Iris pigment epithelial cell (primary cell): Measurements from ENCODE around the gene BAIAP2.
"Not testable (repeated sequence)": the region's sequence is repeated elsewhere in the genome, so short reads cannot be mapped to it uniquely, and the experiment has no call there.

Experiments
- DNase-seq: peaks from one replicate; pipeline ENCODE4 v3.0.0-alpha.2; 2011; ENCODE audit warnings: low read depth

The BAIAP2 gene

GRCh38 chr17:81025065-81025740, 9.7 kb upstream of the BAIAP2 start:
- no peak for DNase-seq

GRCh38 chr17:81025741-81026129, 9.2 kb upstream of the BAIAP2 start:
- no peak for DNase-seq

DNA sequence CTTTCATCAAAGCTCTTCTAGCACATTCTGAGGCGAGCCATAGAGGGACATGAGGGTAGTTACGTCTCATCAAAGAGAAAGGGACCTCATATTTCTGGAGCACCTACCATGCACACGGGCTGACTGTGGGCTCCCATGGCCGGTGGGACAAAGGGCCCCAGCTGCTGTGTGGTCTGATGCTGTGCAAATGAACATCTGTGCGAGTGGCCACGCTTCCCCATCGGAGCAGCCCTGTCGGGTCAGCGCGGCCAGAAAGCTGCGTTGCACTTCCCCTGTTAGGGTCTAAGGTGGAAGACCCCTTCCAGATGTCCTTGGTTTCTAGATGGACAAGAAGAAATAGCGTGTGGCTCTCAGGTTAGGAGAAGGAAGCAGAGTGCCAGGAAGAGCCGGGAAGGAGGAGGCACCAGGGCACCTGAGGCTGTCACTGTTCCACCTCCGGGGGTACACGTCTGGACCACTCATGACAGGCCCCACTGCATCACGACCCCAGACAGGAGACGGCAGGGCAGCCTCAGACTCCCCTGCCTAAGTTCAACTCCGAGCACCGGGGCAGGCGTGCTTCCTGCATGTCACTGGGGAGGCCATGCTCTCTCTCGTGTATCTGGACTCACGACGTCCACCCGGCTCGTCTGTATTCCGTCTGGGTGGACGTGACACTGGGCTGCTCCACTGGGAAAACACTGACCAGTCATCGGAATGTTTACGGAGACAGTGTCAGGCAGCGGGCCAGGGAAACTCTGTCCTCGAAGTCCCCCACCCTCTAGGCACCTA, 8.5 kb upstream of the BAIAP2 start:
- DNase-seq, result no peak

GRCh38 chr17:81027038-81027437, 7.9 kb upstream of the BAIAP2 start:
- DNase-seq, result no peak

DNA sequence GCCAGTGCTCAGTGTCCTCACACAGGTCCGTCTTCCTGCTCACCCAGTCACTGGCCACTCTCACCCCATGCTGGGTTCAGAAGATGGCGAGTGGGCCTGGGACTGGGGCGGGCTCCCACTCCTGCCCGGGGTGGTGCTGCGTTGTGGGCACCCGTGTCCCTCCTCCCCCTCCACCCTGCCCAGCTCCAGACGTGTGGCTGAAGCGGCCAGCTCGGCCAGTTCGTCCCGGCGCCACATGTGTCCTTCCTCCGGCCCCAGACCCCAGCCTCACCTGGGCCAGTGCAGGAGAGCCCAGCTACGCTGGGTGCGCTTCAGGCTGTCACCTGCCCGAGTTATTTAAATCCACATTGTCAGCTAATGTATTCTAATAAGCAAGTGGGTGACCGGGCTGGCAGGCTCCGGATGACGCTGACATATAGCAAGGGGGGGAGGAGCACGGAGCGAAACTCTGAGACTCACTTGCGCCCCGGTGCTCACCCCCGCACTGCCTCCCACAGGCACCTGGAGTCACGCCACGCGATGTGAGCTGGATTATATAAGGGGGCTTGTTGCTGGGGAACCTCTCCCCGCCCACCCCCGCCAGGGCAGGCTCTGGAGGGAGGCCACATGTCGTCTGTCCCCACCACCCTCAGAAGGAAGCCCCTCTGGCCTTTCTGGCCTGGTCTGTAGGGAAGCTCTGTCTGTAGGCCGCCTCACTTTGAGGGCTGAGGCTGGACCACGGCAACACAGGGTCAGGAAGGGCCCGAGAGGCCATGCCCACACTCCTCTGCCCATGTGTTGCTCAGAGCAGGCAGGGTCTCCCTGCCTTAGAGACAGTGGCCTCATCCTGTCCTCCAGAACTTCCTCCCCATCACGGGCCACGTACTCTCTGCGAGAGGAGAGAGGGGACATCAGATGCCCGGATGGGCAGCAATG, 7.1 kb upstream of the BAIAP2 start:
- DNase-seq, result no peak

- DNase-seq, result no peak
Measured at GRCh38 chr17:81028506-81028858, 6.5 kb upstream of the BAIAP2 start.

- DNase-seq, result no peak
Measured at GRCh38 chr17:81029859-81030258, 5.1 kb upstream of the BAIAP2 start.

GRCh38 chr17:81030312-81030711, 4.6 kb upstream of the BAIAP2 start:
- not testable (repeated sequence) for DNase-seq

DNA sequence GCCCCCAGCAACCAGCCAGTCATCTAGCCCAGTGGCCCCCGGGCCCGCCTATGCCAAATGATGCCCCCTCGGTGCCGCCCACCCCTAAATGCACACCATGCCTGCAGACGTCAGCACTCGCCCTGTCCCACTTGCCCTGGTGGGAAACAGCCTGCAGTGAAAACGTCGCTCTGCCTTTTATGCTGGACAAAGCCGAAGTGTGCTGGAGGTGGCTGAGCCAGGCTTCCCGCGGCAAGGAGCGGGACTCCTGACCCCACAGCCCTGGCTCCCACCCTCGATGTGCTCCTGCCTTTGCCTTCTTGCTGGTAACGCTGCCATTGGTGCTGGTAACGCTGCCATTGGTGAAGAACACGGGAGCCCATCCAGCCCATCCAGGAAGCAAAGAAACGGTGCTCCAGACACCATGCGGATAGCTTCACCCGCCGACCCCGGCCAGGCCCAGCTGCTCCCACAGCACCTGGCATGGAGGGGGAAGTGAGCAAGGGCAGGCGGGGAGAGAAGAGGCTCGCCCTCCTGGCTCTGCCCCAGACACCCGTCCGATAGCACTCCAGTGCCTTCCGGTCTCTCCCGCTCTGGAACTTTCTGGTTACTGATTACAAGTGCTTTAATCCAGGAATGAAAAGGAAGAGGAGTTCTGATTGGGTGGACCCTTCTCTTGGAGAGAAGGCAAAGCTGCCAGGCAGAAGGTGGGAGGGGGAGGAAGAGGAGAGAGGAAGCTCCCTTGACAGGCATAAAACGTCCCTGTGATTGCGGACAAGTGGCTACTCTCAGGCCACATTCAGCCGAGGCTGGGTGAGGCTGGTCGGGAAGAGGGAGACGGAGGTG, 4.0 kb upstream of the BAIAP2 start:
- no peak for DNase-seq

DNA sequence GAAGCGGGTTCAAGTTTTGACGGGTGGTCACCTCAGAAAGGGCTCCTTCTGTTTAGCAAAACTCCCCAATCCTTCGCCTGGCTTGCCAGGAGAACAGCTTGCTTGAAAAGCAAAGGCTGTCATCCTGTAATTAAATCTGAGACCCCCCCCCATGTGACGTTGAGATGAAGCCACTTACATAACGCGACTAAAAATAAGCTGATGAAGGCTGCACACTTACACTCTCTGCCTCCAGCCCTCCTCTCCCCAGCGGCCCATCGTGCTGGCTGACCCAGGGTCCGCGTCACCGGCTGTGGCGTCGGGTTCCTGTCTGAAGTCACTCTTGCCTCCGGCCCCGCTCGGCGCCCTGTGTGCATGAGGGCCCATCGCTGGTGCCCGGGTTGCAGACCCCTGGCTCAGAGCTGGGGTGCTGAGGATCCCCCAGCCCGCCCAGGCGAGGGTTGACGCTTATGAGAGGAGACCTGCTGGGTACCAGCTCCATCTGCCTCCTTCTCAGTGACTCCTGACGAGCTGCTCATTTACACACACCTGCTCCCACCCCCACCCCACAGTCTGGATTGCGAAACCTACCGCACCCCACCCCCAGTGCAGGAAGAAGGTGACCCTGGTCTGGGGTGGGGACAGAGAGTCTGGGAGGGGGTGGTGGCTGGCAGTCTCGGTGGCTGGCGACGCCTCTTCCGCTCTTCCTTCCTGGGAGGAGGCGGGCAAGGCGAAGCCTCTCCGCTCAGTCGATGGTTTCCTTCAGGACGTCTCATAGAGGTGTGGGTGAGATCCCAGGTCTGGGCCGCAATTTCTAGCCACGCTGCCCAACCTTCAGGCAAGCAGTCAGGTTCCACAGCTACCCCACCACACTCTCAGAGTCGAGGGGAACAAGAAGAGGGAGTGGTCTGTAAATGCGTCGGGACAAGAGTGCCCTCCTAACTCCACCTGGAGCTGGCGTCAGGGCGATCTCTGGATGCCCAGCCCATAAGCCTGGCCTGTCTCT, 3.1 kb upstream of the BAIAP2 start:
- DNase-seq, result no peak

DNA sequence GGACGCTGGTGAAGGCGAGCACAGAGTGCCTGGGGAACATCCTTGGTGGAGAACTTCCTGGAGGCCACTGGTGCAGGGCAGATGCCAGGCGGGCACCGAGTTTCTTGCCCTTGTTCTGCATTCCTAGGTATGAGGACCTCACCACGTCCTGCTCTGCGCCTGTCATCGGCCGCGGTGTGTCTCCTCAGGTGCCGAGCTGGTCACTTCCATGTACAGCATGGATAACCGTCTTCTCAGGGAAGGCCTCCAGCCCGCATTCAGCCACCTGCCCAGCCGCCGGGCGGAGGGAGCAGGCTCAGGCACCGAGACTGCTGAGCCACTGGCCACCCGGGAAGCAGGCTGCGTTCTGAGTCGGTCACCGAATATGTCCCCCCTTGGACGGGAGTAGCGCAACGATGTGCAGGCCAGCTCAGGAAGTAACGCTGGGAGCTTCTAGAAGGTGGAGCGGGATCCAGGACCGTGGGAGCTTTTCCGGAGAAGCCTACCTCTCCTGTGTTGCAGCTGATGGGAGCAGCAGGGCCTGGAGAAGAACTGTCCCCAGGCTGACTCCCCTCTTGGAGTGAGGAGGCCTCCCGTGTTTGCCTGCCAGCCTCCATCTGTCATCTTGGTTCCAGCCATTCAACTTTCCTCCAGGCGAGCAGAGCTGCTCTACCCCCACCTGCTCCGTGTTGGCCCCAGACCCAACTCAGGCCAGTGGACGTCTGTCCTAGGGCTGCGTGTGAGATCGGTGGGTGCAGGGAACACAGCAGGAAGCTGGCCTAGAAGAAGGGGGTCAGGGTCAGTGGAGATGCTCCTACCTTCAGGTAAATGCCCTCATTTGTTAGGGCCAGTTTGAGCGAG, 2.1 kb upstream of the BAIAP2 start:
- no peak for DNase-seq

DNA sequence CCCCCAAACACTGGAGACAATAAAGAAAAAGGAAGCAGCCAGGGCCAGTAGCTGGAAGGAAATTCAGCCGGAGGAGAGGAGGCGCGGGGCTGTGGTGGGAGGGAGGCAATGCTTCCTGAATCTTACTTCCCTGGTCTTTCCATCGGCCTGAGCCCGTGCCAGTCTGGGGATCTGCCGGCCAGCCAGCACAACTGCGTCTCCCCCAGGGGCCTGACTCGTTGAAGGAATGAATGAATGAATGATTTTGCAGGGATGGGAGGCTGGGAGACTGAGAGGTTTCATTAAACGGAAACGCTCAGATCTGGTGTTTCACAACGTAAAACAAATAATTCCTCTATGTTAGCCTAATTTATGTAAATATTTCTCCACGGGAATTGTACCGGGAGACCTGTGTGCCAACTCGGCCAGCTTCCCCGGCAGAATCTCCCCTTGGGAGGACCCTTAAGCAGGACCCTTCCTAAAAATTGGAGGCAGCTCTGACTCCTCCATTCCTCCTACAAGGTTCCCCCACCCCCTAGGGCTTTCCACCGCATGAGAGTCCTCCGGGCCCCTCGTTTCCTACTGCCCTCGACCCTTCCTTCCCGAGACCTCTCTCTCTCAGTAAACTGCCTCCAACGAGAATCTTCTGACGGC, 1.3 kb upstream of the BAIAP2 start:
- no peak for DNase-seq

DNA sequence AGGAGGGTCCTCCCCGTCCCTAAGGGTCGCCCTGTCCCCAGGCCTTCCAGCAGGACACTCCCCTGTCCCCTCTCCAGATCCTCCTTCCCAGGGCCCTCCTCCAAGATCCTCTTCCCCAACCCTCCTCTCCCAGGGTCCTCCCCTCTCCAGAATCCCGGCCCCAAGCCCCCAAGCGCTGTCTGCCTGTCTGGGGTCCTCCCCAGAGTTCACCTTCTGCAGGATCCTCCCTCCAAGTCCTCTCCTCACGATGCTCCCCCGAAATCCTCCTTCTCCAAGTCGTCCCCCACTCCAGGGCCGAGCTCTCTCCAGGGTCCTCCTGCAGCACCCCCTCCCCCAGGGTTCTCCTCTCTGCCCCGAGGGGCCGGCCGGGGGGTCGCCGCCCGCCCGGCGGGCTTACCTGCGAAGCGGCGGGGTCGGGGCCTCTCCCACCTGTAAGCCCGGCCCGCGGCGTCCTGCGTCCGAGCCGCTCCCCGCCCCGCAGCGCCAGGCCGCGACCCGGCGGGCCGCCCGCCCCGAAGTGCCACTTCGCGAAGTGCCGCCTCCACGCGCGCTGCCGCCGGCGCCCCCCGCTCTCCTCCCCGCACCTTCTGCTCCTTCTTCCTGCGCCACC, 678 bp upstream of the BAIAP2 start:
- DNase-seq, result no peak

DNA sequence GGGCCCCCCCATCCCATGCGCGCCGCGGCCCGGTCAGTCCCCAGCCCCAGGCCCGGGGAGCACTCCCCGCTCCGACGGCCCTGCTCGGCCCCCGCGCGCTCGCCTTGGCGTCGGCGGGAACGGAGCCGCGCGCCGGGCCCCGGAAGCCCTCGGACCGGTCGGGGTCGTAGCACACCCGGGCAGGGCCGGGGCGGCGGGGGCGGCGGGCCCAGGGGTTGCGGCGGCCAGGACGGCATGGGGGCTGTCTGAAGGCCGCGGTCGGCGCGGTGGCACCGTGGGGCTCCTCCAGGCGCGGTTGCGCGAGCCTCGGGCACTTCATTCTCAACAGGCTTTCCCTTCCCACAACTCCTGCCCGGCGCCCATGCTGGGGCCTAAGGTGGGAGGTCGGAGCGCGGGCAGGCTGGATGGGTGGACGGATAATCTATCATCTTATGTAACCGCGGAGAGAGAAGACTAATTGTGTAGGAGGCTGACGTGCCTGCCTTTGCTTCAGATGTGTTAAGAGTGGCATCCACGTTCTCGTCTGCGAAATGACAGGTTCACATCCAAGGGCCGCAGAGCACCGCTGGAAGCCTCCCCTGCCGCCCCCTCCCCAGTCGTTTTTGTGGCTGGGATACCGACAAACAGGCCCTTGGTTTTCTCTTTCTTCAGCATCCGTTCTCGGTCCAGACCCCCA, 708 bp downstream of the BAIAP2 start:
- DNase-seq, result no peak

DNA sequence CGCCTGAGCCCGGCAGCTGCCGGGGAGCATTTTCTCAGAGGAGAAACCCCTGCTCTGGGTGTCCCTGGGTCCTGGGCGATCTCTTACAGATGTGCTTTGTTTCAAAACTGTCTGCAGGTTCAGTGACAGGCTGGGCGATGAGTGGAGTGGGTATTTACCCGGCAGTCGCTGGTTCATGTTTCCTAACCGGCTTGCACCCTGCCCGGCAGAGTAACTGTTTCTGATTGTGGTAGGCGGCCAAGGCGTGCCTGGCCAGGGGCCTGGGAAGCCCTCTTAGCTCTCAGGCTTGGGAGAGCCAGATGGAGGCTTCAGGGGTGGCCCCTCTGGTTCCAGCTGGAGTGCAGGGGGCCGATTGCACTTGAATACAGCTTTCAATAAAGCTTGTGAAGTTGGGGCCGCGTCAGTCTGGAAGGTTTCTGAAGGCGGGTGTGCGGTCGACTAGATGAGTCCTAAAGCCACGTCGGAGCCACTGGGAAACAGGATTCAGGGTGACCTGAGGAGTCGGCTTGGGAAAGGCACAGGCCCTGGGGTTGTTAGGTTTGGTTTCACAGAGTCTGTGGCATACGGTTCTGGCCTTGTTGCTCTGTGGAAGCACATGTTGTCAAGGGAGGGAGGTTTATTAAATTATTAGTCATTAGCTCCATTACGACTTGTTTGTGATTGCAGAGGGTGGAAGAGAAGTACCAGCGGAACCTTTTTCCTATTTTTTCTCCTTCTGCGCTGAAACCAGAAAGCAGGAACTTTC, 1.4 kb downstream of the BAIAP2 start:
- DNase-seq, result no peak

GRCh38 chr17:81037026-81037797, 2.3 kb downstream of the BAIAP2 start:
- DNase-seq, result no peak
